H1 (cell line): ENCODE data around the gene TUT7. TPM values are rescaled to one million over a fixed set of nuclear protein-coding genes. Genes with fewer than 3 reads are reported as not detected.

ENCODE experiments used
- CTCF ChIA-PET: fragments of 300-600 bp; sonication (Branson Sonifier 250); formaldehyde crosslinking; loops from one replicate; lab custom pipeline; 2021; ENCODE audit not compliant: partially characterized antibody; lab: Charles Lee
- POLR2A ChIA-PET: fragments of 300-600 bp; sonication (Branson Sonifier 250); formaldehyde crosslinking; loops from one replicate; lab custom pipeline; 2021; ENCODE audit warnings: inconsistent platforms; ENCODE audit not compliant: partially characterized antibody; lab: Charles Lee
- DNase-seq, 2 experiments: peaks; one replicate each; pipeline versions ENCODE4 v3.0.0 to v3.0.0-alpha.2; 2010 to 2022; ENCODE audit warnings: low spot score in 2 of 2, low read depth in 1 of 2, mixed read lengths in 1 of 2
- FAIRE-seq: peaks from 2 replicates; lab custom pipeline; 2011; peaks lifted over from hg19 to GRCh38; lab: Jason Lieb, UNC
- H2AFZ ChIP-seq: 2 replicates; pipeline ENCODE4 v1.8.1; 2012; ENCODE audit warnings: low read length, inconsistent platforms
- H2AK5ac ChIP-seq: 2 replicates; pipeline ENCODE4 v1.6.1; 2013; ENCODE audit warnings: low read depth, low read length
- H2BK120ac ChIP-seq: replicated peaks from 2 replicates; pipeline ENCODE3; 2013; ENCODE audit warnings: low read depth, low read length, inconsistent platforms
- H2BK12ac ChIP-seq: 2 replicates; pipeline ENCODE4 v1.6.1; 2013; ENCODE audit warnings: low read depth, low read length
- H2BK15ac ChIP-seq: 2 replicates; pipeline ENCODE4 v1.6.1; 2013; ENCODE audit warnings: low read length
- H2BK20ac ChIP-seq: 2 replicates; pipeline ENCODE4 v1.6.1; 2013; ENCODE audit warnings: low read length
- H2BK5ac ChIP-seq: 2 replicates; pipeline ENCODE4 v1.6.1; 2013; ENCODE audit warnings: low read depth, low read length
- H3K14ac ChIP-seq: 2 replicates; pipeline ENCODE4 v1.6.1; 2013; ENCODE audit warnings: inconsistent platforms; ENCODE audit not compliant: insufficient read length
- H3K18ac ChIP-seq: 2 replicates; pipeline ENCODE4 v1.6.1; 2013; ENCODE audit warnings: low read length; ENCODE audit errors: extremely low read depth
- H3K23ac ChIP-seq: 2 replicates; pipeline ENCODE4 v1.6.1; 2013; ENCODE audit warnings: inconsistent platforms; ENCODE audit not compliant: insufficient read length
- H3K23me2 ChIP-seq: 2 replicates; pipeline ENCODE4 v1.6.1; 2013; ENCODE audit warnings: low read depth, low read length
- H3K27ac ChIP-seq: 2 replicates; pipeline ENCODE4 v1.6.1; 2011; ENCODE audit warnings: low read depth, low read length, inconsistent platforms
- H3K27me3 ChIP-seq, 4 experiments: replicated peaks in 1 of 4; 1 replicate in 1 of 4; 2 replicates in 3 of 4; pipeline versions ENCODE4 v1.6.1 to v1.8.1; 2011 to 2013; ENCODE audit warnings: low read length in 3 of 4, mild to moderate bottlenecking in 3 of 4, inconsistent platforms in 2 of 4, mixed read lengths in 2 of 4, moderate library complexity in 1 of 4; ENCODE audit not compliant: control insufficient read depth in 3 of 4, insufficient read depth in 3 of 4; ENCODE audit errors: extremely low read depth in 1 of 4
- H3K36me3 ChIP-seq, 4 experiments: 2 replicates each; pipeline versions ENCODE4 v1.6.1 to v1.8.1; 2011 to 2013; ENCODE audit warnings: mild to moderate bottlenecking in 4 of 4, low read length in 3 of 4, moderate library complexity in 2 of 4, control low read depth in 1 of 4, inconsistent platforms in 1 of 4; ENCODE audit not compliant: insufficient read depth in 4 of 4, control insufficient read depth in 2 of 4
- H3K4ac ChIP-seq: replicated peaks from 2 replicates; pipeline ENCODE3; 2013; ENCODE audit warnings: low read length, low read depth, mixed read lengths, inconsistent platforms; ENCODE audit not compliant: insufficient read length
- H3K4me1 ChIP-seq, 4 experiments: replicated peaks in 1 of 4; 1 replicate in 1 of 4; 2 replicates in 3 of 4; pipeline versions ENCODE4 v1.6.1 to v1.8.1; 2011 to 2013; ENCODE audit warnings: low read length in 3 of 4, inconsistent platforms in 2 of 4, mixed read lengths in 1 of 4; ENCODE audit not compliant: insufficient read depth in 4 of 4, control insufficient read depth in 3 of 4
- H3K4me2 ChIP-seq, 2 experiments: 2 replicates each; pipeline versions ENCODE4 v1.6.1 to v1.8.1; 2011 to 2013; ENCODE audit warnings: low read depth in 2 of 2, low read length in 2 of 2, control low read depth in 1 of 2, inconsistent platforms in 1 of 2, mild to moderate bottlenecking in 1 of 2; ENCODE audit not compliant: insufficient read depth in 1 of 2
- H3K4me3 ChIP-seq, 4 experiments: fragments of 200-600, 300-600 bp in 1 of 4; sonication (generic), shearing (Covaris generic), sonication (Bioruptor Twin) in 1 of 4; 2 replicates each; pipeline versions ENCODE4 v1.5.1 to v1.8.1; 2011 to 2016; ENCODE audit warnings: low read length in 4 of 4, low read depth in 3 of 4, control low read depth in 2 of 4, inconsistent platforms in 2 of 4, mild to moderate bottlenecking in 2 of 4, mixed read lengths in 1 of 4, moderate library complexity in 1 of 4; ENCODE audit not compliant: insufficient read depth in 2 of 4; ENCODE audit errors: extremely low read depth in 1 of 4
- H3K56ac ChIP-seq: replicated peaks from 2 replicates; pipeline ENCODE3; 2013; ENCODE audit warnings: low read depth, mild to moderate bottlenecking, mixed read lengths, low read length, inconsistent platforms; ENCODE audit not compliant: insufficient read length
- H3K79me1 ChIP-seq: 2 replicates; pipeline ENCODE4 v1.6.1; 2013; ENCODE audit warnings: low read depth, low read length, control low read depth
- H3K79me2 ChIP-seq, 2 experiments: 2 replicates each; pipeline versions ENCODE4 v1.6.1 to v1.8.1; 2012 to 2013; ENCODE audit warnings: low read length in 2 of 2, mild to moderate bottlenecking in 2 of 2, inconsistent platforms in 1 of 2; ENCODE audit not compliant: insufficient read depth in 2 of 2, control insufficient read depth in 1 of 2
- H3K9ac ChIP-seq, 4 experiments: replicated peaks in 1 of 4; 1 replicate in 1 of 4; 2 replicates in 3 of 4; pipeline versions ENCODE4 v1.6.1 to v1.8.1; 2011 to 2013; ENCODE audit warnings: low read depth in 3 of 4, low read length in 3 of 4, control low read depth in 2 of 4, mild to moderate bottlenecking in 2 of 4, moderate library complexity in 2 of 4, inconsistent platforms in 1 of 4; ENCODE audit errors: extremely low read depth in 1 of 4
- H3K9me3 ChIP-seq, 2 experiments: 2 replicates each; pipeline versions ENCODE4 v1.6.1 to v1.8.1; 2012 to 2013; ENCODE audit warnings: mild to moderate bottlenecking in 2 of 2, moderate library complexity in 2 of 2, control low read depth in 1 of 2, inconsistent platforms in 1 of 2, low read depth in 1 of 2, low read length in 1 of 2, mixed read lengths in 1 of 2; ENCODE audit not compliant: insufficient read depth in 2 of 2
- H4K20me1 ChIP-seq, 2 experiments: replicated peaks in 1 of 2; 2 replicates each; pipeline versions ENCODE3 to v1.8.1; 2011 to 2013; ENCODE audit warnings: inconsistent platforms in 2 of 2, low read length in 2 of 2, mild to moderate bottlenecking in 1 of 2; ENCODE audit not compliant: insufficient read depth in 2 of 2, control insufficient read depth in 1 of 2
- H4K5ac ChIP-seq: 2 replicates; pipeline ENCODE4 v1.6.1; 2013; ENCODE audit warnings: low read length, low read depth, mixed read lengths, inconsistent platforms; ENCODE audit not compliant: insufficient read length
- H4K8ac ChIP-seq: 2 replicates; pipeline ENCODE4 v1.8.0; 2013; ENCODE audit warnings: mild to moderate bottlenecking, moderate library complexity, low read length, inconsistent platforms; ENCODE audit not compliant: insufficient read depth; ENCODE audit errors: extremely low read depth
- H4K91ac ChIP-seq: replicated peaks from 2 replicates; pipeline ENCODE3; 2013; ENCODE audit warnings: low read length, mixed read lengths, inconsistent platforms; ENCODE audit not compliant: insufficient read length
- CEBPB ChIP-seq: IDR thresholded peaks from 2 replicates; pipeline ENCODE4 v1.6.1; 2012; ENCODE audit warnings: low read depth, low read length
- NANOG ChIP-seq: IDR thresholded peaks from 2 replicates; pipeline ENCODE4 v1.6.1; 2011; ENCODE audit warnings: low read length, low read depth, mild to moderate bottlenecking, inconsistent platforms; ENCODE audit not compliant: insufficient read depth, poor library complexity, severe bottlenecking
- PHF8 ChIP-seq: fragments of 200-600 bp; sonication (generic); conservative IDR thresholded peaks from 2 replicates; pipeline ENCODE4 v1.7.1; 2012; ENCODE audit warnings: low read depth, mild to moderate bottlenecking, inconsistent platforms, low read length, moderate library complexity
- POLR2AphosphoS5 ChIP-seq: IDR thresholded peaks from 2 replicates; pipeline ENCODE4 v1.6.1; 2011; ENCODE audit warnings: low read depth, low read length
- POU5F1 ChIP-seq: IDR thresholded peaks from 2 replicates; pipeline ENCODE4 v1.6.1; 2011; ENCODE audit warnings: low read depth, mild to moderate bottlenecking, low read length, moderate library complexity
- SP1 ChIP-seq: IDR thresholded peaks from 2 replicates; pipeline ENCODE4 v1.6.1; 2011; ENCODE audit warnings: low read depth, low read length
- TBP ChIP-seq: IDR thresholded peaks from 2 replicates; pipeline ENCODE4 v1.6.1; 2011; ENCODE audit warnings: low read depth, low read length, improper control_type of control experiment
- WGBS, 2 experiments: shearing (Covaris generic) in 1 of 2; methylation state at CpG; one replicate each; pipeline versions ENCODE4 v1.1.6 to v1.1.7; 2013 to 2015; ENCODE audit warnings: low lambda C conversion rate in 2 of 2, mixed read lengths in 2 of 2, inconsistent platforms in 1 of 2, low coverage in 1 of 2, missing lambda C conversion rate in 1 of 2; ENCODE audit not compliant: insufficient replicate concordance in 2 of 2, insufficient coverage in 1 of 2, insufficient read length in 1 of 2; ENCODE audit errors: extremely low coverage in 1 of 2, missing lambda C conversion rate in 1 of 2; 5-methylcytosine and 5-hydroxymethylcytosine counted together
- polyA plus RNA-seq, 7 experiments: library from polyadenylated mRNA; depleted of rRNA in 3 of 7; stranded (reverse) in 5 of 7; unstranded in 2 of 7; fragments of >200 nt in 5 of 7; fragments of 200-250 nt in 2 of 7; gene quantifications; 1 replicate in 5 of 7; 2 replicates in 1 of 7; 4 replicates in 1 of 7; pipeline versions ENCODE4 v1.2.1 to v1.2.3, GENCODE V29; 2011 to 2013; ENCODE audit warnings: missing spikeins in 2 of 7, mixed read lengths in 2 of 7
- total RNA-seq: library from RNA; stranded (reverse); fragmentation: NEBNext Ultra II Directional; extraction: Animal tissue kit (Norgen Biotek cat#: 25700); gene quantifications from 2 replicates; pipeline ENCODE4 v1.2.1, GENCODE V29; 2021
- TF ChIP-seq, protein P1 (sequence below): IDR thresholded peaks from 2 replicates; pipeline ENCODE4 v1.6.1; 2011; ENCODE audit warnings: low read depth, mild to moderate bottlenecking, low read length; ENCODE audit not compliant: insufficient read depth

TUT7 gene
- total and polyA plus RNA-seq, 2 of the 8 experiments (the other 6 are each of a cell fraction or from before 2014, with no cell fraction given): 4.8 to 19.3 TPM

DNA sequence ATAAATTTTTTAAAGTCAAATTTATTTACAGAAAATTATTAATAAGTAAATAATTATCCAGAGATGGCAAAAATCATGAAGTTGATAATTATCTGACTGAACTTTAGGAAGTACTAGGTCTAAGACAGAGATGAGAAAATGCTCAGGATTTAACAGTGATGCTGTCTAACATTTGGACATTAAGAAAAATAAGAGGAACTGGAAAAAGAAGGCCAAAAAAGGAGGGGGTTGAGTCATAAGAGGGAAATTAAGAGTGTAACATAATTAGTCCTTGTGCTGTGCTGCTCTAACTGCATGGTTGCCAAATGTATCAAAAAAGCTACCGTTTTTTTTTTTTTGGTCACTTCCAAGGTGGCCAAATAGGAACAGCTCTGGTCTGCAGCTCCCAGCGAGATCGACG, 35.4 kb upstream of the TUT7 start:
- DNase-seq: no peak
- CTCF ChIA-PET: interaction anchor here (0.8 kb wide), 1 partner anchor 910 kb away, joined by 3 read pairs; no protein-coding TSS in a partner anchor
- Histone ChIP-seq H3K27ac (no peak overlapping the region), H3K4me3 (no peak overlapping the region), H3K4me2 (no peak overlapping the region), H2BK5ac (no peak overlapping the region), H2BK20ac (no peak overlapping the region), H3K79me1 (no peaks in the 10 kb centered on the region), H2AFZ (no peak overlapping the region), H3K4me1 (no peaks in the 10 kb centered on the region), H3K56ac (no peak overlapping the region), H2AK5ac (no peak overlapping the region), H3K23ac (no peak overlapping the region), H4K20me1 (no peaks in the 10 kb centered on the region), H2BK15ac (no peak overlapping the region), H3K79me2 (no peaks in the 10 kb centered on the region), H2BK120ac (no peak overlapping the region), H3K36me3 (no peaks in the 10 kb centered on the region), H3K4ac (no peak overlapping the region), H4K5ac (no peak overlapping the region), H4K91ac (no peak overlapping the region), H3K23me2 (no peaks in the 10 kb centered on the region), H3K27me3 (no peaks in the 10 kb centered on the region), H3K18ac (no peak overlapping the region), H2BK12ac (no peak overlapping the region), H3K14ac (no peak overlapping the region), H3K9ac (no peak overlapping the region), H4K8ac (no peak overlapping the region), H3K9me3 (peaks cover 3 to 5% of the 10 kb centered on the region in 2 experiments; a peak in 2 of 4 replicates)
- WGBS, 2 experiments: 92% methylated on average over 4 of the region's 4 CpGs; no CpG with 5 or more reads in 1 of the 2 experiments
- no peak for FAIRE-seq
- POLR2A ChIA-PET: no interaction called here
- TF ChIP-seq TBP (no peak), POU5F1 (no peak), NANOG (no peak), SP1 (no peak), CEBPB (no peak), PHF8 (no peak), POLR2AphosphoS5 (no peak)
- TF ChIP-seq, protein P1, sequence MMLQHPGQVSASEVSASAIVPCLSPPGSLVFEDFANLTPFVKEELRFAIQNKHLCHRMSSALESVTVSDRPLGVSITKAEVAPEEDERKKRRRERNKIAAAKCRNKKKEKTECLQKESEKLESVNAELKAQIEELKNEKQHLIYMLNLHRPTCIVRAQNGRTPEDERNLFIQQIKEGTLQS: no peak
